ENCODE results near the gene CCNQ. TPM values are rescaled to one million over a fixed set of nuclear protein-coding genes. Genes with fewer than 3 reads are reported as not detected.

CCNQ gene
- polyA plus RNA-seq, 1 donor (not counting 4 experiments of a cell fraction or from before 2014, with no cell fraction given) = 31.1 TPM

- H3K36me3 ChIP-seq (ENCODE audit: control insufficient read depth in 2 of 2, extremely low read depth in 1 of 2, insufficient read depth in 2 of 2, low read length in 2 of 2) = no peaks in the 10 kb centered on the region
- dilution Hi-C loops (cut with MboI; ENCODE audit: extremely low pct_ligation_motif_present, low sequenced_read_pairs) = no loop called here
- no peaks in the 10 kb centered on the region for H3K79me2 ChIP-seq (ENCODE audit: control insufficient read depth, insufficient read depth, low read length)
- no peak overlapping the region for H3K4me2 ChIP-seq (ENCODE audit: control insufficient read depth, extremely low read depth, insufficient read depth, low read depth, low read length)
- no peaks in the 10 kb centered on the region for H3K9me1 ChIP-seq (ENCODE audit: control insufficient read depth, extremely low read depth, insufficient read depth, low read length)
- no peak for TF ChIP-seq CTCF (optimal IDR thresholded peaks at IDR 0.05 in 1 of 3, IDR thresholded peaks at IDR 0.05 in 1 of 3, conservative IDR thresholded peaks at IDR 0.05 in 1 of 3; ENCODE audit: extremely low read depth in 1 of 3, insufficient read depth in 2 of 3, low read length in 3 of 3)
- TF ChIP-seq EZH2 (IDR thresholded peaks at IDR 0.05; ENCODE audit: low read length) = no peak
- no peak overlapping the region for H3K27ac ChIP-seq (ENCODE audit: control insufficient read depth, insufficient read depth, low read length)
- no peaks in the 10 kb centered on the region for H3K4me1 ChIP-seq (ENCODE audit: control insufficient read depth, extremely low read depth, insufficient read depth, low read length)
- H3K9me3 ChIP-seq (ENCODE audit: control insufficient read depth, low read depth, low read length) = peaks cover 2% of the 10 kb centered on the region
- FAIRE-seq = no peak
- H3K9ac ChIP-seq (ENCODE audit: control insufficient read depth, extremely low read depth, insufficient read depth, low read length) = no peak overlapping the region
- no peaks in the 10 kb centered on the region for H4K20me1 ChIP-seq (ENCODE audit: control insufficient read depth, extremely low read depth, insufficient read depth, low read length)
- no peak overlapping the region for H2AFZ ChIP-seq (ENCODE audit: control insufficient read depth, low read length)
- DNase-seq (ENCODE audit: low read depth, low spot score) = no peak
- no peak overlapping the region for H3K4me3 ChIP-seq (ENCODE audit: control insufficient read depth in 2 of 3, extremely low read depth in 1 of 3, insufficient read depth in 2 of 3, low read depth in 1 of 3, low read length in 3 of 3)
- H3K27me3 ChIP-seq (ENCODE audit: control insufficient read depth, extremely low read depth, insufficient read depth, low read length) = peaks cover under 1% of the 10 kb centered on the region
Measured at GRCh38 chrX:153560466-153560865, 38.5 kb downstream of the CCNQ start.

GRCh38 chrX:153560000-153560399, 38.9 kb downstream of the CCNQ start:
- H4K20me1 ChIP-seq (ENCODE audit: control insufficient read depth, extremely low read depth, insufficient read depth, low read length) = no peaks in the 10 kb centered on the region
- no peaks in the 10 kb centered on the region for H3K36me3 ChIP-seq (ENCODE audit: control insufficient read depth in 2 of 2, extremely low read depth in 1 of 2, insufficient read depth in 2 of 2, low read length in 2 of 2)
- H3K79me2 ChIP-seq (ENCODE audit: control insufficient read depth, insufficient read depth, low read length) = no peaks in the 10 kb centered on the region
- H3K9ac ChIP-seq (ENCODE audit: control insufficient read depth, extremely low read depth, insufficient read depth, low read length) = no peak overlapping the region
- no peaks in the 10 kb centered on the region for H3K4me1 ChIP-seq (ENCODE audit: control insufficient read depth, extremely low read depth, insufficient read depth, low read length)
- dilution Hi-C loops (cut with MboI; ENCODE audit: extremely low pct_ligation_motif_present, low sequenced_read_pairs) = no loop called here
- H3K9me3 ChIP-seq (ENCODE audit: control insufficient read depth, low read depth, low read length) = peaks cover 2% of the 10 kb centered on the region
- no peak overlapping the region for H3K4me2 ChIP-seq (ENCODE audit: control insufficient read depth, extremely low read depth, insufficient read depth, low read depth, low read length)
- H3K27ac ChIP-seq (ENCODE audit: control insufficient read depth, insufficient read depth, low read length) = no peak overlapping the region
- DNase-seq (ENCODE audit: low read depth, low spot score) (no peak), FAIRE-seq (no peak)
- no peak for TF ChIP-seq EZH2 (IDR thresholded peaks at IDR 0.05; ENCODE audit: low read length)
- TF ChIP-seq CTCF (optimal IDR thresholded peaks at IDR 0.05 in 1 of 3, IDR thresholded peaks at IDR 0.05 in 1 of 3, conservative IDR thresholded peaks at IDR 0.05 in 1 of 3; ENCODE audit: extremely low read depth in 1 of 3, insufficient read depth in 2 of 3, low read length in 3 of 3) = no peak
- H3K4me3 ChIP-seq (ENCODE audit: control insufficient read depth in 2 of 3, extremely low read depth in 1 of 3, insufficient read depth in 2 of 3, low read depth in 1 of 3, low read length in 3 of 3) = no peak overlapping the region
- no peaks in the 10 kb centered on the region for H3K9me1 ChIP-seq (ENCODE audit: control insufficient read depth, extremely low read depth, insufficient read depth, low read length)
- peaks cover 4% of the 10 kb centered on the region for H3K27me3 ChIP-seq (ENCODE audit: control insufficient read depth, extremely low read depth, insufficient read depth, low read length)
- H2AFZ ChIP-seq (ENCODE audit: control insufficient read depth, low read length) = no peak overlapping the region
